GM21447 (cell line): ENCODE data around the gene DIP2C.

ENCODE experiments used
- ATAC-seq: cut with Tn5 transposase; IDR thresholded peaks from one replicate; pipeline ENCODE4 v1.9.1; 2021; ENCODE audit not compliant: unreplicated experiment

The DIP2C gene

GRCh38 chr10:558891-559766, 130.3 kb downstream of the DIP2C start:
- ATAC-seq = no peak

- no peak for ATAC-seq
These were observed 131.1 kb downstream of the DIP2C start for GRCh38 chr10:558364-558763.

- ATAC-seq = no peak
These were observed 131.6 kb downstream of the DIP2C start for GRCh38 chr10:557792-558328.

DNA sequence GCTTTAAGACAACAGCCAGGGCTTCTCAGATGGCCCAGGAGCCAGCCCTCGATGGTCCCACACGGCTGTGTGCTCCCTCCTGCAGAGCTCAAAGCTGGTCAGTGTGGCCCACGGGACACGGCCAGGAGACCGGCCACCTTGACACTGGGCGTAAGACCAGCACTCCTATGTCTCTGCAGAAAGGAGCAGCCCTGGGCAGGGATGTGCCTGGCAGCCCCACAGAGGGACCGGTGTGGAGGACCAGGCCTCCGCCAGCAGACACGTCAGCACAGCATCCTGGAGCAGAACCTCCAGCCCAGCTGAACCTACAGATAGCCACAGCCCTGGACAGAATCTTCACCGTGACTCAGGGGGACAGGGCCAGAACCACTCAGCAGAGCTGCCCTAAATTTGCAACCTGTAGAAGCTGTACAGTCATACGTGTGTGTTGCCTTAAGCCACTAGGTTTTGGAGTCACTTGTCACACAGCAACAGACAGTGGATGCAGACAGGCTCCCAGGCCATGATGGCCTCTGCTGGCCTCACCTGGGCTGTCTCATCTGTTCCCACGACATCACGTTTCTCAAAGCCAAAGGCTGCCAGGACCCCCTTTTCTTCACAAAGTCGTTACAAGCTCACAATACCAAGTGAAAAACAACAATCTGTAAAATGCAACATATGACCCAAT, 132.4 kb downstream of the DIP2C start:
- no peak for ATAC-seq

- ATAC-seq = no peak
These were observed 133.7 kb downstream of the DIP2C start for GRCh38 chr10:555682-556350.

DNA sequence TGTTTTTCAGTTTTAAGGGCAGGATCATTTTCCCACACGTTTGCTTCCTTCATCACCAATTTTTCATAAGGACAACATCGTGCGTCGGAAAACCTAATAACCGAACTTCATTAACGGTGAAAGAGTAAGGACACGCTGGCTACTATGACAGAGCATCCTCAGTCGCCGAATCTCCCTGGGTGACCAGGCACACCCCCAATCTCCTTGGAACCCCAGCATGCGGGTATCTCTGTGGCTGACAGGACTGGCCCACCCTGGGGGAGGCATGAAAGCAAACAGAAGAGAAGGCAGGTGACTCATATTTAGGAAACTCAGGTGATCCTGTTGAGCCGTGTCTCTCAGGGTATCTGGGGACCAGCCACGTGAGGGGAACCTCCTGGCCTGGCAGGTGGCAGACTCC, 134.2 kb downstream of the DIP2C start:
- no peak for ATAC-seq

GRCh38 chr10:554182-554848, 135.2 kb downstream of the DIP2C start:
- no peak for ATAC-seq

GRCh38 chr10:553233-553632, 136.2 kb downstream of the DIP2C start:
- ATAC-seq = no peak

DNA sequence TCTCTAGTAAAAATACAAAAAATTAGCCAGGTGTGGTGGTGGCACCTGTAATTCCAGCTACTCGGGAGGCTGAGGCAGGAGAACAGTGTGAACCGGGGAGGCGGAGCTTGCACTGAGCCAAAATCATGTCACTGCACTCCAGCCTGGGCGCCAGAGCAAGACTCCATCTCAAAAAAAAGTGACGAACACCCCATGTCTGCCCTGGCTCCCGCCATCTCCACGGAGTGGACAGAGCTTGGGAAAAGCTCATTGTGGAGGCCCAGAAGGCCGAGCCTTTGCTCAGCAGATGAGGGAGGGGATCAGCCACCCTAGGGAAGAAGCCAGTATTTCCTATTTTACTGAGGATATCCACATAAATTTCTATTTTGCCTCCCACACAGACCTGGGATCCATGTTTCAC, 136.8 kb downstream of the DIP2C start:
- ATAC-seq = no peak

DNA sequence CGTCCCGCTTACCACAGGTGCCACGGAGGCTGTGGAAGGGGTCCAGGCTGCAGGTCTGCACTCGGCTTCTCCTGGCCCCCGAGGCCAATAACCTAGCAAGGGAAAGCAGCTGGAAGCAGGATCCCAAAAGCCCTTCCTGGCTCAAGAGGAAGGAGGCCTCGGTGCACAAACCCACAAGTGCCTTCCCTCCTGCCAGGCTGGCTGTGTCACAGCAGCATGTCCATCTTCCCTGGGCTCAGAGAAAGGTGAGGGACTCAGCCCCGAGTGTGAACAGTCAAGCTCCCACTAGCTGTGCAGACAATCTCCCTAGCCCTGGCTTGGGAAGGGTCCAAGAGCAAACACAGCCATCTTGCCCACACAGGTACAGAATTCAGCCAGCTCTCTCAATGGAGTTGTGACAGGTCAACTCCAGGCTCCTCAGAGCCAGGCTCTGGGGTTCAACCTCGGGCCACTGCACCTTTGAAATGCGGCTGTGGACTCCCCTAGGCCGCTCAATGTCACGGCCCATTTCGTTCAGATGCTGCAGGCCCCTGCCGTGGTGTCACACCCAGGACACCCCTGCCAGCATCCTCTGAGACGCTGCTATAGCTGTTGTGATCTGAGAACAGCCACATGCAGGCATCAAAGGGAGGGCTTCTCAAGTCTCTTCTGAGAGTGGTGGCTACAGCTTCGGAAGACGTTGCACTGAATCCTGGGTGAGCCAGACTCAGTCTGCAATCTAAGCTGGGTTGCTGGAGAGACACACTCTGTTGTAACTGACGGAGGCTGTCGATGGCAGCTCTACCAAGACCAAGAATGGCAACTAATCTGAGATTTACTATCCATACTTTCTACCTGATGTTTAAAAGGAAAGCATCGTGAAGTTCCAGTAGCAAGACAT, 137.9 kb downstream of the DIP2C start:
- ATAC-seq = no peak

- no peak for ATAC-seq
These were observed 138.6 kb downstream of the DIP2C start for GRCh38 chr10:550665-551372.

- ATAC-seq = no peak
These were observed 140.1 kb downstream of the DIP2C start for GRCh38 chr10:549391-549790.

- no peak for ATAC-seq
These were observed 141.1 kb downstream of the DIP2C start for GRCh38 chr10:548238-548901.

DNA sequence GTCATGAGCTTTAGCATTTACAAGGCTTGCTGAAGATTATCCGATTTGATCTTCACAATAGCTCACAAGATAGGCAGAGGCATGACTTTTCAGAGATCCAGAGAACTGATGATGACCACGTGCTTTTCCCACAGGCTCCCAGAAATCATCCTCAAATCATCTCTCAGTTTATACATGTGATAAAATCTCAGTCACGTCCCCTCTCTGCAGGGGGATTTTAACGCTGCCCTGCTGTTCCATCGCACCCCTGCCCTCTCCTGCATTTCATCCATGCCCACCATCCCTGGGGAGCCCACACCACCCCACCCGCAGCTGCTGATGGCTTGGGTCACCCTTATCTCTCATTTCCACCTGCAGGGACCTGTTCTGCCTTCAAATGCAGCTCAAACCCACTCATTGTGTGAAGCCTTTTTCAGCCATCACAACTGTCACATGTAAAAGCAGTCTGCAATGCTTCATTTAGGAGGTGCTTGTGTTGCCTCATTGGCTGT, 141.8 kb downstream of the DIP2C start:
- ATAC-seq = no peak

DNA sequence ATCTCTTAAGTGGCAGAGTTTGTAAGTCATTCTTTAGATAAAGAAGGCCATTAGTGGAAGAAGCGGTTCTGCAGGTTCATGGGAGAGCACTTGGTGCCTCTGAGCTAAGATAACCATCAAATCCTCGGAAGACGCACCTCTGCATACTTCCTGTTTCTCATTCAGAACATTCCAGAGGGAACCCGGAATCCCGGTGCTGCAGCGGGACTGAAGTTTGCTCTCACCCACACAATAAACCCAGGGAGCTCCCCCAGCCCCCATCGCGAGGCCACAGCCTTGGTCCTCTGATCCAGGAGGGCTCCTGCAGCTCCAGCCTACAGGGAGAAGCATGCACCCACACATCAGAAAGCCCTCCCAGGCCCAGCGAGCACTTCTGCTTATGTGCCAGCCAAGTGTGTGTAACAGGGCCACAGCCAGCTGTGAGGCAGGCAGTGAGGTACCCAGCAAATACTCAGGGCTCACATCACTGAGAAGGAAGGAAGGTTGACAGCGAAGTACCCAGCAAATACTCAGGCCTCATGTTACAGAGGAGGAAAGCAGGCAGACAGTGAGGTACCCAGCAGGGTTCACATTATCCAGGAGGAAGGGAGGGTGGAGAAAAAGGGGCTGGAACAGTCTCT, 142.4 kb downstream of the DIP2C start:
- ATAC-seq = no peak

GRCh38 chr10:546451-546850, 143.0 kb downstream of the DIP2C start:
- no peak for ATAC-seq

- ATAC-seq = no peak
These were observed 145.3 kb downstream of the DIP2C start for GRCh38 chr10:543862-544822.
